SK-N-SH treated with all-trans-retinoic acid at 6 μM for 48 hours (cell line): Measurements from ENCODE around the gene TBX1.

Source experiments
- ARNTL ChIP-seq: fragments of 450-650 bp; formaldehyde crosslinking; IDR thresholded peaks from 2 replicates; pipeline ENCODE4 v1.5.0; 2020; ENCODE audit warnings: low read depth, mild to moderate bottlenecking, moderate library complexity, borderline replicate concordance
- BACH2 ChIP-seq: fragments of 250-450 bp; sonication (Bioruptor Pico); IDR thresholded peaks from 2 replicates; pipeline ENCODE4 v1.9.0; 2021; ENCODE audit warnings: mild to moderate bottlenecking, borderline replicate concordance
- CSDC2 ChIP-seq: fragments of 250-450 bp; sonication (Bioruptor Pico); IDR thresholded peaks from 2 replicates; pipeline ENCODE4 v1.5.0; 2020; ENCODE audit warnings: mild to moderate bottlenecking, moderate library complexity
- ESRRG ChIP-seq: fragments of 250-450 bp; sonication (Bioruptor Pico); IDR thresholded peaks from 2 replicates; pipeline ENCODE4 v1.6.1; 2021; ENCODE audit warnings: mild to moderate bottlenecking
- ISL1 ChIP-seq: fragments of 250-450 bp; sonication (Bioruptor Pico); IDR thresholded peaks from 2 replicates; pipeline ENCODE4 v2.1.2; 2022; ENCODE audit warnings: mild to moderate bottlenecking, moderate library complexity
- OSR1 ChIP-seq: fragments of 250-450 bp; sonication (Bioruptor Pico); IDR thresholded peaks from 2 replicates; pipeline ENCODE4 v1.8.0; 2022; ENCODE audit warnings: moderate library complexity, mild to moderate bottlenecking, inconsistent platforms
- PPARA ChIP-seq: fragments of 250-450 bp; sonication (Bioruptor Pico); IDR thresholded peaks from 2 replicates; pipeline ENCODE4 v1.5.0; 2020; ENCODE audit warnings: mild to moderate bottlenecking, borderline replicate concordance
- TOX ChIP-seq: fragments of 250-450 bp; sonication (Bioruptor Pico); IDR thresholded peaks from 2 replicates; pipeline ENCODE4 v1.8.0; 2021; ENCODE audit warnings: mild to moderate bottlenecking, moderate library complexity, borderline replicate concordance
- ZFP3 ChIP-seq: fragments of 250-450 bp; sonication (Bioruptor Pico); IDR thresholded peaks from 2 replicates; pipeline ENCODE4 v1.5.0; 2020; ENCODE audit warnings: mild to moderate bottlenecking, moderate library complexity
- ZFP30 ChIP-seq: fragments of 450-650 bp; formaldehyde crosslinking; IDR thresholded peaks from 2 replicates; pipeline ENCODE4 v1.5.0; 2022; ENCODE audit warnings: mild to moderate bottlenecking, moderate library complexity
- ZNF565 ChIP-seq: fragments of 450-650 bp; formaldehyde crosslinking; conservative IDR thresholded peaks from 2 replicates; pipeline ENCODE4 v1.5.0; 2020; ENCODE audit warnings: low read depth, mild to moderate bottlenecking, moderate library complexity
- ZNF8 ChIP-seq: fragments of 450-650 bp; formaldehyde crosslinking; IDR thresholded peaks from 2 replicates; pipeline ENCODE4 v1.5.0; 2020; ENCODE audit warnings: mild to moderate bottlenecking, moderate library complexity
- TF ChIP-seq, protein P1 (sequence below): fragments of 250-450 bp; sonication (Bioruptor Pico); IDR thresholded peaks from 2 replicates; pipeline ENCODE4 v1.8.0; 2020; ENCODE audit warnings: mild to moderate bottlenecking, moderate library complexity, borderline replicate concordance
- TF ChIP-seq, protein P2 (sequence below): fragments of 250-450 bp; sonication (Bioruptor Pico); IDR thresholded peaks from 2 replicates; pipeline ENCODE4 v1.5.1; 2020; ENCODE audit warnings: low read depth, mild to moderate bottlenecking, moderate library complexity

DNA sequence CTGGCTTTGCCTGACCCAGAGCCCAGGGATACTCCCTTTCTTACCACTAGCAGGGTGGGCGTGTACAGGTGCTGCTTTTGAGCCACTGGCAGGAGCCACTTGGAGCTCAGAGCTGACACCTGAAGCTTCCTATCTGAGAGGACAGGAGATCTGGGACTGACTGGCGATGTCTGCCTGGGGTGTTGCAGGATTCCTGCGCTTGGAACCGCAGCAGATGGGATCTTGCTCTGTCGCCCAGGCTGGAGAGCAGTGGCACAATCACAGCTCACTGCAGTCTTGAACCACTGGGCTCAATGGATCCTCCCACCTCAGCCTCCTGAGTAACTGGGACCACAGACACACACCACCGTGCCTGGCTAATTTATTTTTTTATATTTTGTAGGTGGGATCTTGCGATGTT is 19.5 kb upstream of the TBX1 start:
- TF ChIP-seq ISL1 (CRISPR knock-in tag) (no peak), ZFP3 (CRISPR knock-in tag) (no peak), ZFP30 (CRISPR knock-in tag) (no peak), CSDC2 (CRISPR knock-in tag) (no peak), PPARA (CRISPR knock-in tag) (no peak), BACH2 (CRISPR knock-in tag) (no peak), ARNTL (no peak), ZNF8 (no peak), ESRRG (CRISPR knock-in tag) (no peak), OSR1 (CRISPR knock-in tag) (no peak), TOX (no peak), ZNF565 (CRISPR knock-in tag) (no peak)
- TF ChIP-seq, protein P1, sequence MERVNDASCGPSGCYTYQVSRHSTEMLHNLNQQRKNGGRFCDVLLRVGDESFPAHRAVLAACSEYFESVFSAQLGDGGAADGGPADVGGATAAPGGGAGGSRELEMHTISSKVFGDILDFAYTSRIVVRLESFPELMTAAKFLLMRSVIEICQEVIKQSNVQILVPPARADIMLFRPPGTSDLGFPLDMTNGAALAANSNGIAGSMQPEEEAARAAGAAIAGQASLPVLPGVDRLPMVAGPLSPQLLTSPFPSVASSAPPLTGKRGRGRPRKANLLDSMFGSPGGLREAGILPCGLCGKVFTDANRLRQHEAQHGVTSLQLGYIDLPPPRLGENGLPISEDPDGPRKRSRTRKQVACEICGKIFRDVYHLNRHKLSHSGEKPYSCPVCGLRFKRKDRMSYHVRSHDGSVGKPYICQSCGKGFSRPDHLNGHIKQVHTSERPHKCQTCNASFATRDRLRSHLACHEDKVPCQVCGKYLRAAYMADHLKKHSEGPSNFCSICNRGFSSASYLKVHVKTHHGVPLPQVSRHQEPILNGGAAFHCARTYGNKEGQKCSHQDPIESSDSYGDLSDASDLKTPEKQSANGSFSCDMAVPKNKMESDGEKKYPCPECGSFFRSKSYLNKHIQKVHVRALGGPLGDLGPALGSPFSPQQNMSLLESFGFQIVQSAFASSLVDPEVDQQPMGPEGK (CRISPR knock-in tag): no peak
- TF ChIP-seq, protein P2, sequence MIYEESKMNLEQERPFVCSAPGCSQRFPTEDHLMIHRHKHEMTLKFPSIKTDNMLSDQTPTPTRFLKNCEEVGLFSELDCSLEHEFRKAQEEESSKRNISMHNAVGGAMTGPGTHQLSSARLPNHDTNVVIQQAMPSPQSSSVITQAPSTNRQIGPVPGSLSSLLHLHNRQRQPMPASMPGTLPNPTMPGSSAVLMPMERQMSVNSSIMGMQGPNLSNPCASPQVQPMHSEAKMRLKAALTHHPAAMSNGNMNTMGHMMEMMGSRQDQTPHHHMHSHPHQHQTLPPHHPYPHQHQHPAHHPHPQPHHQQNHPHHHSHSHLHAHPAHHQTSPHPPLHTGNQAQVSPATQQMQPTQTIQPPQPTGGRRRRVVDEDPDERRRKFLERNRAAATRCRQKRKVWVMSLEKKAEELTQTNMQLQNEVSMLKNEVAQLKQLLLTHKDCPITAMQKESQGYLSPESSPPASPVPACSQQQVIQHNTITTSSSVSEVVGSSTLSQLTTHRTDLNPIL (CRISPR knock-in tag): no peak
